Activated T-cell treated with anti-CD3 and anti-CD28 coated beads, Interleukin-2, amount 50 U/mL, for 48 hours (primary cell): ENCODE measurements around the gene LSM3.
"Not testable (repeated sequence)": the region's sequence is repeated elsewhere in the genome, so short reads cannot be mapped to it uniquely, and the experiment has no call there.

ENCODE experiments used
- DNase-seq, 2 experiments: peaks; one replicate each; pipeline ENCODE4 v3.0.0-alpha.2; 2020

Gene LSM3

DNA sequence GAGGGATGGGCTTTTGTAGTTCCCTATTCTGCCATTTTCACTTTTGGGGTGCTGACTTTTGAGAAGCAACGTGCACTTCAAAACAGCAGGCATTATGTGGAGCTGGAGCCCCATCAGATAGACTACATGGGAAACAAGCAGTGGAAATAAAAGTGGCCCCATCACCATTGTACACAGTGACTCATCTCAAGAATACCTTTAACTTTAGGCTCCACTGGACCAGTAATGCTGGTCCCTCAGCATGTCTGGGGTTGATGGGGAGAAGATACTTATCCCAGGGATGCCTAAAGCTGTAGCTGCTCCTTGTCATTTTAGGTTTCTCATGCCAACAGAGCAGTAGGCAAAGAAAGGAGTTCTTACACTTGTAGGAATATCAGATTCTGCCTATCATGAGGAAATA is 45.0 kb downstream of the LSM3 start:
- no peak for DNase-seq

DNA sequence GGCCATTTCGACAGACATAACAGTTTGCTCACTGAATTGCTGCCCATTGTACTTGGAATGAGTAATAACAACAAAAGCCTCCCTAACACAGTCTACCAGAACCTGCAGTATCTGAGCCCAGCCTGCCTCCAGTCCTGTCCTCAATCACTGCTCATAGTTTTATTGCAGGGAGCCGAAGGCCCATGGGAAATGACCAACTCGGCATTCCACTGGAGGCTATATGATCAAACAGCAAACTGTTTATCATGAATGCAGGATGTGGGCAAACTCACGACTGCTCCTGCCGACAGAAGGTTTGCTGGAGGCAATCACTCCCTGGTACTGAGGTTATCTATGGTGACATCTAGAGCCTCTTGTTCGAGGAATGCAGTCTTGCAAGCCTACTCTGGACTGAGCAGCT is 46.3 kb downstream of the LSM3 start:
- no peak for DNase-seq

DNA sequence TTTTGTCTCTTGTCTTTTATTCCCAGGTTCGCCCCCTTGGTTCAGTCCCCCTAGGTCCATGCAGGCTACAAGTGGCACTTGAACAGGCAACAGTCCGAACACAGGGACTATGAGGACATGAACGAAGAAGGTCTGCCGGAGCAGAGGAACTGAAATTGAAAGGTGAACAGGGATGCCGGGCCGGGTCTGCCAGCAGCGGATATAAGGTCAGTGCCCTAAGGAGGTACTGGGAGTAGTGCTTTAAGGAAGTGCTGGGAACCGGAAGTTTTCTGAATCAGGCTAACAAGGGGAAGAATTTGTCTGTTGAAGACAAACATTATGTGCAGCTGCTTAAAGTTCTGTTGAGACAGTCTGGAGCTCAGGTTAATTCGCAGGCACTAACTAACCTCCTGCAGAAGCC is 46.8 kb downstream of the LSM3 start:
- no peak for DNase-seq

DNA sequence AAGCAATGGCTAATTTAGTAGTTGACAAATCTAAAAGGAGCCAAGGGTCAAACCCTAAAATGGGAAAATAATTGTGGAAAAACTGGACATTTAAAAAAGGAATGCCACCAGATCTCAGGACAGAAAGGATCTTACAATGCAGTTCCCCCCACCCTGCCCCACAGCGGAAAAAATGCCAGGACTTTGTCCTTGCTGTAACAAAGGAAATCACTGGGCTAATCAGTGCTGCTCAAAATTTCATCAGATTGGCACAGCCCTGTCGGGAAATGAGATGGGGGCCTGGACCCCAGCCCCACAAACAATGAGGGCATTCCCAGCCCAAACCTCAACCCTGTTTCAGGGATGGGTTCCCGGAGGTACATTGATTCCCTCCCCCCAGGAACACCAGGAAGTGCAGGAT is 47.7 kb downstream of the LSM3 start:
- not testable (repeated sequence) for DNase-seq

DNA sequence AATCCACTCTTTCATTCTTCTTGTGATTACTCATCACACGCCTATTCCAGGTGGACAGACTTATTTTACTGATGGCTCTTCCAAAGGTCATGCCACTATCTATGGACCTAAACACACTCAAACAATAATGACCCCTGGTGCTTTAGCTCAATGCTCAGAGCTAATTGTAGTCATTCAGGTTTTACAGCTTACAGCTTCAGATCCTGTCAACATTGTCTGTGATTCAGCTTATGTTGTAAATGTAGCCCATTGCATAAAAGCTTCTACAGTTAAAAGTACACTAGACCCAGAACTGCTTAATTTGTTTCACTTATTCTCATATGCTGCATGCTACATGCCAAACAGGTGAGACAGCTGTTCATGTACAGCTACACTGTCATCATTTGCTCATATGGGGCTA is 49.2 kb downstream of the LSM3 start:
- no peak for DNase-seq

DNA sequence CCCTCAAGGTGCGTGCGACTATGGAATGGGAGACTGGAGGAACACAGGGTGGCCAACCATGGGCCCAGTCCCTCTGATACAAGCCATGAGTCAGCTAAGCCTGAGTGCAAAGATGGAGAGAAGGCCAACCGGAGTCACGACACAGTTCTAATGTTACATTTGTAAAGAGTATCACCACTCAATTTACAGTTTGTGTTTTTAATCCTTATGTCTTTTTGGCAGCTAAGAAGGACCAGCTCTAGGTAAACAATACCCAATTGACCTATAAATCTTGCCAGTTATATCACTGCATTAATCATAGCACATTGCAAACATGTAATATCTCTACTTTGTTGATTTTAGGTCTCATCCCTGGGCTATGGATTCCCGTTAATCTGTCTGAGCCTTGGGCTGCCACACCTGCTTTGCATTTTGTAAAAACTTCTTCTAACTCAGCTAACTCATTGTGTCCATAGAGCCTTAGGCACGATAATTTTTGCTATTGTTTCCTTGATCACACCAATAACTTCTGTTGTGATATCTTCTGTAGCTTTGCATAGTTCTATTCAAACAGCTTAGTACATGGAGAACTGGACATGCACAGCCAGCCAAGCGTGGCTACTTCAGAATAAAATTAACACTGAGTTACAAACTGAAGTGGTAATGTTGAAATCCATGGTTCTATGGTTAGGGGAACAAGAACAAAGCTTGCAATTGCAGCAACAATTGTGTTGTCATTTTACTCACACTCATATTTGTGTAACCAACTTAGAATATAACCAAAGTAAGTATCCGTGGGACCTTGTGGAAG is 50.3 kb downstream of the LSM3 start:
- DNase-seq, result no peak

DNA sequence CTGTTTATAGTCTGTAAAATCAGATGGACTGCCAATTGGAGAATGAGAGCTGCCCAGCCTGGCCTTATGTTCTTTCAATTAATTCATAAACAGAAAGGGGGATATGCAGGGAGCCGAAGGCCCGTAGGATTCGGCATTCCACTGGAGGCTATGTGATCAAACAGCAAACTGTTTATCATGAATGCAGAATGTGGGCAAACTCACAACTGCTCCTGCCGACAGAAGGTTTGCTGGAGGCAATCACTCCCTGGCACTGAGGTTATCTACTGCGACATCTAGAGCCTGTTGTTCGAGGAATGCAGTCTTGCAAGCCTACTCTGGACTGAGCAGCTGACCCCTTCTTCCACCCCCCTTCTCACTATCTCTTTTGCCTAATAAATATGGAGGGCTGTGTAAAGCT is 51.1 kb downstream of the LSM3 start:
- DNase-seq, result not testable (repeated sequence)

DNA sequence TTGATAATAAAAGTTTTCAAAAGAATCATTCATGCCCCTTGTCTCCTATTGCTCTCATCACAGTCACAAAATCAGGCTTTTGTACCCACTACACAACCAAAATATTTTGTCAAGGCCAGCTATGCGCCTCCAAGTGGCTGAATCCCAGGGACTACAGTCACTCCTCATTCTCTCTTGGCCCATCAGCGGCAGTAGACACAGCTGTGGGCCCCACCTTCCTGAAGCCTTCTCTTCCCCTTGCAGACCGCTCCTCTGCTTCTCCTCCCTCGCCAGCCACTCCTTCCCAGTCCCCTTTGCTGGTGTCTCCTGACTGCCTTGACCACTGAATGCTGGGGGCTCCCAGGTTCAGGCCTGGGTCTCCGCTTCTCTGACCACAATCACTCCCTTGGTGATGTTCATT is 52.1 kb downstream of the LSM3 start:
- no peak for DNase-seq

DNA sequence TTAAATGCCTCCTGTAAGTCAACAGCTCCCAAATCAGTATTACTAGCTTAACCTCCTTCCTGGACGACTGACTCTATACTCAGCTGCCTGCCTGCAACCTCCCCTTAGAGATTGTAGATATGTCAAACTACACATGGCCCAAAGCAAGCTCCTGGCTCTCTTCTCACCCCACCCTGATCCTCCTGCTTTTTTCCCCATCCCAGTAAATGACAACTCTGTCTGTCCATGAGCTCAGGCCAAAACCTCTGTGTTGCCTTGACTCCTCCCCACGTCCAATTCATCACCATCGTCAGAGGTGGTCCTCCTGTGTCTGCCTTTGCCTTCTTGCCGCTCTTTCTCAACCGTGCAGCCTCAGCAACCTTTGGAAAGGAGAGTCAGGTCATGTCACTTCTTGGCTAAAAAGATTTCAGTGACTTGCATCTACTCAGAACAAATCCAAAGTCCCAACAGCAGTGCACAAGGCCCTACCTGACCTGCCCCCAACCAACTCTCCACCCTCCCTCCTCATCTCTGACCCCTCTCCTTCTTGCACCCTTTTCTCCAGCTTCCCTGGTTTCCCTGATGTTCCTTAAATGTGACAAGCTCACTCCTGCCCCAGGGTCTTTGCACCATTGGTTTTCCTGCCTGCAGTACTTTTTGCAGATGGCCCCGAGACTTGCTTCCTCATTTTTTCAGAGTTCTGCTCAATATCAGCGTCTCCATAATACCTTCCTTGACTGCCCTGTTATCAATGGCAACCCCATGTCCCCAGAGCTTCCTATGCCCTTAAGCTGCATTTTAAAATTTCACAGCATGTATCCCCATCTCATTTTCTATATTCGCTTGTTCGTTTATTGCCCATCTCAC is 52.8 kb downstream of the LSM3 start:
- DNase-seq, result no peak

DNA sequence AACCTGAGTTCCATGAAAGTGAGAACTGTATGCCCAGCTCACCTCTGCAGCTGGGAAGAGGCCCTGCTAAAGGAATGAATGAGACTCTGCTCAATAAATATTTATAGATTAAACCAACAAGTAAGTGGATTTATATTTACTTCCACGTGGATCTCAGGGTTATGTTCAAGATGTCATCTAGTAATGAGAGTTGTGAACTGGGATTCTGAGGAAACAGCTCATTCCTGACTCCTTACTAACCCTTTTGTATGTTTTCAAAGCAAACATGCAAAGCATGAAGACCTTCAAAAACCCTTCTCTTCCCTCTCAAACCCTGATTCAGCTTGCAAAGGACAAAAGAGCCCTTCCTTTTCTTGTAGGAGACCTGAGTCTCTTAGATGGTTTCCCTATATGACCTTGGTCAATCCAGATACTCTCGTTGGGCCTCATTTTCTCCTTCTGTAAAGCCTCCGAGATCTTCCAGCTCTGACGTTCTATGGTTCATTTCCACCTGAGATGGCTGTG is 53.4 kb downstream of the LSM3 start:
- no peak for DNase-seq

DNA sequence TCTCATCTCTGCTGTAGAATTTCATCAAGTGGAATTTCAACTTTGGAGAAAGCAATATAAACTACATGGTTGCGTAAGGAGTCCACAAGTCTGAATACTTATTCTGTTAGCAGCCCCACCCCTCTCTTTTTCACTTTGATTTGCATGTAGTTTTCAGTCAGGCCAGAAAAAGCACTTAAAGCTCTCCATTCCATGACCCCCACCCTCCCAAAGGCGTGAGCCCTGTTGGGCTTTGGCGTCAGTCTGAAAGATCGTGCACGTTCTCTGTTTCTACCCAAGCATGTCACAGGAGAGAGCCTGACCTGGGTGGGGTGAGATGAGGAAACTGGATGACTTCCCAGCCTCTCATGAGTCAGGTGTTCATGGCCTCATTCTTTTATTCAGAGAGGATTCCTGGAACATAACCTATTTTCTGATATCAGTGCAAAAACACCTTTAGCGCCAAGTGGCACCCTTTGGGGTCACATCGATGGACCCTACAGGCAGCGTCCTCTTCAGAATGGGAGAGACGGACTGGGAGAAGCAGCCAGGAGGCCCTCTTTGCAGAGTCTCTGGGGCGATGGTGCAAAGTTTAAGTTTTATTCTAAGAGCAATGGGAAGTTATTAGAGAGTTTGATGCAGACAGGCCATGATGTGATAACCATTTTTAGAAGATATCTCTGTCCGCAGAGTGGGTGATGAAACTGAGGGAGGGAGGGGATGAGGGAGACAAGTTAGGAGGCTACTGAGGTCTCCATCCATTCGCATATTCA is 55.8 kb downstream of the LSM3 start:
- no peak for DNase-seq

DNA sequence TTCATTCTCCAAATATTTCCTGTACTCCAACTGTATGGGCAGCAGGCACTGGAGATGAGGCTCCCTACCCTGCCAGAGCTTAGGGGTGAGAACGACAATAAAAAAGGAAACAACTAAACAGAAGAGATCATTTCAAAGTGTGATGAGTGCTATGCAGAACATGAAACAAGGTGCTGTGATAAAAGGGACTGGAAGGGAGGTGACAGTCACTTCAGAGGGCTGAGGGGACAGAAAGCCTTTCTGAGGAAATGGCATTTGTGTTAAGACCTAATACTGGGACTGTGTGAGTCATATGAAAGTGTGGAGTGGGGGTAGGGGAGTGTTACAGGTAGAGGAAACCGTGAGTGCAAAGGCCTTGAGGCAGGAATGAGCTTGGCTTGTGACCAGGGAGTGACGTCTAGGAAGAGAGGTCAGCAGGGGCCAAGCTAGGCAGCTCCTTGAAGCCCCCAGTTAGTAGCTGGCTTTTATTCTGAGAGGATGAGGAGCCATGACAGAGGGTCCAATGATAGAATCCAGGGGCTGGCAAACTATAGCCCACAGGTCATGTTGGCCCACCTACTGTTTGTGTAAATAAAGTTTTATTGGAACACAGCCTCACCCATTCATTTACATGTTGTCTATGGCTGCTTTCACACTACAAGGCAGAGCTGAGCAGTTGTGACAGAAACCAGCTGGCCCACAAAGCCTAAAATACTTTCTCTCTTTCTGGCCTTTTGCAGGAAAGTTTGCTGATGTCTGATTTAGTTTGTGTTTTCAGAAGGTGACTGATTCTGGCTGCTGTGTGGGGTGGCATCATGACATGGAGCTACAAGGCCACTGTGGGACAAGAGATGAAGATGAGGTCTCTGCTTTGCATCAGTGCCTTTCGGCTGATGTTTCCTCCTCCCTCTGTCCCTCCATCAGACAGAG is 56.6 kb downstream of the LSM3 start:
- DNase-seq, result peak in 1 of 2 experiments; percentile 22

DNA sequence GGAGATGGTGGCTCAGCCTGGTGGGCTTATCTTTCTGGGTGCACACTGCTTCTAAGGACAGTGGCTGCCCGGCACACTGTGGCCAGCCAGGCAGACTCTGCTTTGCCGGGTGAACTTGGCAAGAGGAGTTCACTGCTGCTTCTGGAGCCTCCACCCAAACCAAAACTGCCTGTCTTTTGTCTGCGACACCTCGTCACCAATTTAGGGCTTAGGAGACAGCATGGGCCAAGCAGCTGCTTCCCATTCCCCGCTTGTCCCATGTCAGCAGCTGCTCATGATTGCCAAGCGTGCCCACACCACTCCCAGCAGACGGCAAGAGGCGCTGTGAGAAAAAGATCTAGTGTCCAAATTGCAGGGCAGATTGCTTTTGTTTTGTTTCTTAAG is 57.3 kb downstream of the LSM3 start:
- DNase-seq, result no peak

DNA sequence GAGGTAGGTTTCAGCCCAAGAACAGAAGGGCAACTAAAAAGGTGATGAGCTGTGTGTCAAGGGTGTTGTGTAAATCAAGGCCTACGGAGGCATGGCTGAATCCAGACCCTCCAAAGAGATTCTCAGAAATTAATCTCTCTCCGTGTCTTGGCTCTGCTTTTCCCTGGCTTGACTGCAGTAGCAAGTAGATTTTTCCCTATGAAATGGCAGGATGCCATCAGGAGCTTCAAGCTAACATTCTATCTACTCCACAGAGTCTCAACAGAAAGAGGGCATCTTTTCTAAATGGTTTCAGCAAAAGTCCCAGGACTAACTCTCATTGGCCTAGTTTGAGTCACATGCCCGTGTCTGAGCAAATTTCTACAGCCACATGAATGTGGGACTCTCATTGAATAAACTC is 58.3 kb downstream of the LSM3 start:
- no peak for DNase-seq

DNA sequence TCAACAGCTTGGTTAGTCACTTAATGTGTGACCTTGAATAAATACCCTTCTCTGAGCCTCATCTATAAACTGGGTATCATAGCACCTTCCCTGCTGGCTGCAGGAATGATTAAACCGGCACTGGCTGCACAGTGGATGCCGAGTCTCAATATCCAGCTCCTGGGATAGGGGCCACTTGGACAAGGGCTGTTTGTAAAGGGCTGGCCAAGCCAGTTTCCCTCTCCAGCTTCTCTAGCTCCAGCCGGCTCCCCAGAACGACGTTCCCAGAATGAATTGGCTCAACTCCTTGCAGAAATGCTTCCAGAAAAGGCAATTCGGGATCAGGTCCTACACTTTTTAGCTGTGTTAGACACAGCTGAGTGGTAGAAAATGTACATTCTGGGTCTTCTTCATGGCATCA is 58.8 kb downstream of the LSM3 start:
- DNase-seq, result no peak

DNA sequence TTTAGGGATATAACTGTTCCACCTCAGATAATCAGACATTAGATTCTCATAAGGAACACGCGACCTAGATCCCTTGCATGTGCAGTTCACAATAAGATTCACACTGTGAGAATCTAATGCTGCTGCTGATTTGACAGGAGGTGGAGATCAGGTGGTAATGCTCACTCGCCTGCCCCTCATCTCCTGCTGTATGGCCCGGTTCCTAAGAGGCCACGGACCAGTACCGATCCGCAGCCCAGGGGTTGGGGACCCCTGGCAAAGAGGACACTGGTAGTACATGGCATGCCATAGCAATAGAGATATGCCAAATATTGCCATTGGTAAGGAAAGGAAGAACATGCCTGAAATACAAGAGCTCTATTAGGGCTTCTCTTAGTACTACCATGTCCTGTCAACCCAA is 59.7 kb downstream of the LSM3 start:
- no peak for DNase-seq

DNA sequence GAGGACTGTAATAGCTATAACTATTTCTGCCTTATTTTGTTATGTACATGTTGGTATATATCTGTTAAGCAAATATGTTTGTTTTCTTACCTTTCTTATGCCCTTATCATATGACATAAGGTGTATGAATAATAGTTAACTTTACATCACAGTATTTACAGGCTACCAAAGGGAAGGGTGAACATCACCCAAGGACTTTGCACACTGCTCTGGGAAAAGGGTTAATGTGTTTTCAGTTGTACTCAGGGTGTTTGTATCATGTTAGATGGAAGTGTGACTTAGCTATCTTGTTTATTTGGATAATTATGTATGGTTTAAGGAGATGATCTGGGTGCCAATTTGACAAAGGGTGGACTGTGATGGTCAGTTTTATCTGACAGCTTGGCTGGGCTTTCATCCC is 60.3 kb downstream of the LSM3 start:
- no peak for DNase-seq

DNA sequence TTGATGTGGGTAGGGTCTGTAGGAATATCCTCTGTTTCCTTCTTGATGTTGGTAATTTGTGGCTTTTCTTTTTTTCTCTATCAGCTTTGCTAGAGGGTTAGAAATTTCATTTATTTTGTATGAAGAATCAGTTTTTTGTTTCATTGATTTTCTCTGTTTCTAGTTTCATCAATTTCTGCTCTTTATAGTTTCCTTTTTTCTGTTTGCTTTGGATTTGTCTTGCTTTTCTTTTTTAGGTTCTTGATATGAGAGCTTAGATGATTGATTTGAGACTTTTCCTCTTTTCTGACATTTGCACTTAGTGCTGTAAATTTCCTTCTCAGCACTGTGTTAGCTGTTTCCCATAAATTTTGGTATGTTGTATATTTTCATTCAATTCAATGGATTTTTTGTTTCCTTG is 61.3 kb downstream of the LSM3 start:
- no peak for DNase-seq

DNA sequence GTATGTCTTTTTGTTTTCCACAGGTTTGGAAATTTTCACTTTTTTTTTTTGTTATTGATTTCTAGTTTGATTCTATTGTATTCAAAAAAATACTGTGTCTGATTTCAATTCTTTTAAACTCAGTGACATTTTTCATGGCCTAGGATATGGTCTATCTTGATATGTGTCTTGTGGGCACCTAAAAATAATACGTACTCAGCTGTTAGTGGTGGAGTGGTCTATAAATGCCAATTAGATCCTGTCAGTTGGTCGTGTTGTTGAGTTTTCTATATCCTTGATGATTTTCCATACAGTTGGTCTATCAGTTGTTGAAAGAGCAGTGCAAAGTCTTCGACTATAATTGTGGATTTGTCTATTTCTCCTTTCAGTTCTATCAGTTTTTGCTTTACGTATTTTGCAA is 61.7 kb downstream of the LSM3 start:
- DNase-seq, result no peak

DNA sequence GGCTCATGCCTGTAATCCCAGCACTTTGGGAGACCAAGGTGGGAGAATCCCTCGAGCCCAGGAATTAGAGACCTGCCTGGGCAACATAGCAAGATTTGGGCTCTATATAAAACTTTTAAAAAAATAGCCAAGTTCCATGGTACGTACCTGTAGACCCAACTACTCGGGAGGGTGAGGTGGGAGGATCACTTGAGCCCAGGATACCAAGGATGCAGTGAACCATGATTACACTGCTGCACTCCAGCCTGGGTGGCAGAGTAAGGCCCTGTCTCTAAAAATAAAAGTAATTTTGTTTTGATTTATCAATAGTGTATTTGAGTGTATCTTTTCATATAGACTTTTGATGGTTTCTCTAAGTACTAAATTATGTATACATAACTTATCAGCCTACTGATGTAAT is 63.1 kb downstream of the LSM3 start:
- no peak for DNase-seq

DNA sequence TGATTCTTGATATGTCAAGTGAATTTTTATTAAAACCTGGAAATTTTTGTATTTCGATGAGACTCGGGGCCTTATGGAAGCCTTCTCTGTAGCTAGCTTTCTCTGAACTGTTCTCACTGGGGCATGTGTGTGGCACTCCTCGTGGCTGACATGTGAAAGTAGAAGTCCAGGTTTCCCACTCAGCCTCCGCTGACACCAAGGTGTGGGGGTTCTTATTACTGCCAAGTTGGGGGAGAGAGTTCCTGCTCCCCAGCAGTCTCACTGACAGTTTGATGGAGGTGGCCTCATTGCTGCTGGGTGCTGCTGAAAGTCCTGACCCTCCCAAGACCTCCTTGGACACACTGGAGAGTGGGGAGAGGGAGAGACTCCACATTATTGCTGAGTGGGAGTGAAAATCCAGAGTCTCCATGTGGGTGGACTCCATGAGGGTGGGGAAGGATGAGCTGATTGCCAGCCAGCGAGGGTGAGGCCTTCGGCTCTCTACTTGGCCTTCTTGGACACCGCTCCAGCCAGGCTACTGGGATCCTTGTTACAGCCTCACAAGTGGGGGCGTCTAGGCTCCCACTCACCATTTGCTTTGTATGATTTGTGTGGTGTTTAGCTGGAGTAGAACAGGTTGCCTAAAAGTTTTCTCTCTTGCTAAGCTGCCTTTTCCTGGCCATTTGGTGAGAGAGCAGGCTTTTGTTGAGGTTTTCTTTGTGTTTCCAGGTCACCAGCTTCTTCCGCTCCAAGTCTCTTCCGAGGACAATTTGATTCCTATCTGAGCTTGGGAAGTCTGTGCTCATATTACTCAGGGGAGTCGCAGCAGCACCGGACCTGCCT is 64.1 kb downstream of the LSM3 start:
- DNase-seq, result no peak

DNA sequence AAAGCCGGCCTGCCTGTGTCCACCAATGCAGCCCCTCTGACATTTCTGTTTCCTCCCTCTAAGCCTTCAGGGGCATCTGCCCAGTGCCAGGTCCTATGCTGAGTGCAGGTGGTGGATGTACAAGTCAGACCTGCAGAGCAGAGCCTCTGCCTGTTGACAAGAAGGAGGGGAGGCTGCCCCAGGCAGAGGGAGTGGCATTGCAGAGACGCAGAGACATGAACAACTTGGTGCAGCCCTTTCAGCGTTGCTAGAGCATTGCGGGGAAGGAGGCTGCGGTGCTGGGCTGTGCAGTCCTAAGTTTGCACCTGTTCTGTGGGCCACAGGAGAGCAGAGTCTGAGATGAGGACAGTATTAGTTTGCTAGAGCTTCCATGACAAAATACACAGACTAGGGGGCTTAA is 65.2 kb downstream of the LSM3 start:
- DNase-seq, result no peak
